GM12873 (cell line): ENCODE data around the gene LRMDA.

ENCODE experiments used
- CTCF ChIP-seq: IDR thresholded peaks from 2 replicates; pipeline ENCODE4 v1.5.1; 2012; ENCODE audit warnings: low read depth, mild to moderate bottlenecking, moderate library complexity, low read length, control low read depth; ENCODE audit not compliant: insufficient read depth; ENCODE audit errors: missing control alignments

Gene LRMDA

GRCh38 chr10:76429368-76430060 is 998.1 kb downstream of the LRMDA start:
- no peak for TF ChIP-seq CTCF

GRCh38 chr10:76430061-76430645 is 998.7 kb downstream of the LRMDA start:
- no peak for TF ChIP-seq CTCF

GRCh38 chr10:76432016-76433012 is 1000.9 kb downstream of the LRMDA start:
- TF ChIP-seq CTCF, result no peak

- no peak for TF ChIP-seq CTCF
Observed at GRCh38 chr10:76433161-76434005, 1002.0 kb downstream of the LRMDA start.

- TF ChIP-seq CTCF, result no peak
Observed at GRCh38 chr10:76435157-76435556, 1003.7 kb downstream of the LRMDA start.

GRCh38 chr10:76436401-76436811 is 1005.0 kb downstream of the LRMDA start:
- no peak for TF ChIP-seq CTCF

GRCh38 chr10:76436981-76437380 is 1005.6 kb downstream of the LRMDA start:
- TF ChIP-seq CTCF, result no peak
